NB4 (cell line): Measurements from ENCODE around the gene CAMK2D.

Source experiments
- DNase-seq: peaks from one replicate; pipeline ENCODE4 v3.0.0; 2010; ENCODE audit warnings: low read depth
- H3K4me3 ChIP-seq: one replicate; pipeline ENCODE4 v1.5.1; 2011; ENCODE audit warnings: mild to moderate bottlenecking, low read depth, low read length, moderate library complexity
- MAX ChIP-seq: IDR thresholded peaks from 2 replicates; pipeline ENCODE4 v1.6.1; 2011; ENCODE audit warnings: low read depth, low read length
- MYC ChIP-seq: IDR thresholded peaks from 2 replicates; pipeline ENCODE4 v1.6.1; 2011; ENCODE audit warnings: low read depth, low read length
- POLR2A ChIP-seq: IDR thresholded peaks from 2 replicates; pipeline ENCODE4 v1.6.1; 2011; ENCODE audit warnings: mild to moderate bottlenecking; ENCODE audit not compliant: insufficient read length; ENCODE audit errors: extremely low read depth
- TF ChIP-seq, protein P1 (sequence below): IDR thresholded peaks from one replicate; pipeline ENCODE4 v1.5.1; 2012; ENCODE audit warnings: low read depth, low read length

CAMK2D gene

DNA sequence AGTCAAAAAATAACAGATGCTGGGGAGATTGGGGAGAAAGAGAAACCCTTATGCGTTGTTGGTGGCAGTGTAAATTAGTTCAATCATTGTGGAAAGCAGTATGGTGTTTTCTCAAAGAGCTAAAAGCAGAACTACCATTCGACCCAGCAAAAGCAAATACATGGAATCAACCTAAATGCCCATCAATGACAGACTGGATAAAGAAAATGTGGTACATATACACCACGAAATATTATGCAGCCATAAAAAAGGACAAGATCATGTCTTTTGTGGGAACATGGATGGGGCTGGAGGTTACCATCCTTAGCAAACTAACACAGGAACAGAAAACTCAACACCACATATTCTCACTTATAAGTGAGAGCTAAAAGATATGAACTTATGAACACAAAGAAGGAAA, 188.9 kb downstream of the CAMK2D start:
- no peak overlapping the region for H3K4me3 ChIP-seq
- TF ChIP-seq, protein P1, sequence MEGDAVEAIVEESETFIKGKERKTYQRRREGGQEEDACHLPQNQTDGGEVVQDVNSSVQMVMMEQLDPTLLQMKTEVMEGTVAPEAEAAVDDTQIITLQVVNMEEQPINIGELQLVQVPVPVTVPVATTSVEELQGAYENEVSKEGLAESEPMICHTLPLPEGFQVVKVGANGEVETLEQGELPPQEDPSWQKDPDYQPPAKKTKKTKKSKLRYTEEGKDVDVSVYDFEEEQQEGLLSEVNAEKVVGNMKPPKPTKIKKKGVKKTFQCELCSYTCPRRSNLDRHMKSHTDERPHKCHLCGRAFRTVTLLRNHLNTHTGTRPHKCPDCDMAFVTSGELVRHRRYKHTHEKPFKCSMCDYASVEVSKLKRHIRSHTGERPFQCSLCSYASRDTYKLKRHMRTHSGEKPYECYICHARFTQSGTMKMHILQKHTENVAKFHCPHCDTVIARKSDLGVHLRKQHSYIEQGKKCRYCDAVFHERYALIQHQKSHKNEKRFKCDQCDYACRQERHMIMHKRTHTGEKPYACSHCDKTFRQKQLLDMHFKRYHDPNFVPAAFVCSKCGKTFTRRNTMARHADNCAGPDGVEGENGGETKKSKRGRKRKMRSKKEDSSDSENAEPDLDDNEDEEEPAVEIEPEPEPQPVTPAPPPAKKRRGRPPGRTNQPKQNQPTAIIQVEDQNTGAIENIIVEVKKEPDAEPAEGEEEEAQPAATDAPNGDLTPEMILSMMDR: no peak
- TF ChIP-seq MAX (no peak), MYC (no peak), POLR2A (no peak)

DNA sequence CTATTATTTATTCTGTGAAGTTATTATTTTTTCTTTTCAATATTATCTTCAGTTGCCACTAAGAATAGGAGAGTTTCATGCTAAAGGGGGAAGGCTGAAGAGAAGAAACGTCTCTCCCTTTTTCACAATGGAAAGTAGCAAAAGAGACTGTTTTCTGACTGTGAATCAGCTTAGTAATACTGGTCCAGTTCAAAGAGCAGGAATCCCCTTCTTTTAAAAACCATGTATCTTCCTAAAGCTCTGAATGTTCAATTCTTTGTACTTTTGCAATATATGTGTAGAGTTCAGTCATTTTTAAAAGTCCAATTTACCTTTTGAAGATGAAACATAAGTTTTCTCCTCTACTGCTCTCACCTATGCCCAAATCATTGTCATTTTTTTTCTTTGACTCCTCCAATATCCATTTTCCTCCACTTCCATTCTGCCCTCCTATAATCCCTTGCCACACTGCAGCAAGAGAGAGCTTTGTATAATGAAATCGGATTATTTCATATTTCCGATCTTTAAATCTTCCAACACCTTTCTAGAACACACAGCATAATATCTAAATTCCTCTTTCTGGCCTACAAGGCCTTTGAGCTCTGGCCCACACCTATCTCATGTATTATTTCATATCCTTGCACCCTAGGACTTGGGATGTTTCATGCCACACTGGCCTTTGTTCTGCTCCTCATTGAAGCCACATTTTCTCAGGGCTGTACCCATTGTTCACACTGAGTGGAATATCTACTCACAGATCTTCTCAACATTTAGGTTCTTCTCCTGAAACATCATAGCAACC, 195.3 kb downstream of the CAMK2D start:
- TF ChIP-seq MYC: no peak
- no peak for TF ChIP-seq MAX
- TF ChIP-seq, protein P1: no peak
- TF ChIP-seq POLR2A: no peak

More for the DNA sequence above, 188.9 kb downstream of the CAMK2D start:
- no peak for DNase-seq

DNA sequence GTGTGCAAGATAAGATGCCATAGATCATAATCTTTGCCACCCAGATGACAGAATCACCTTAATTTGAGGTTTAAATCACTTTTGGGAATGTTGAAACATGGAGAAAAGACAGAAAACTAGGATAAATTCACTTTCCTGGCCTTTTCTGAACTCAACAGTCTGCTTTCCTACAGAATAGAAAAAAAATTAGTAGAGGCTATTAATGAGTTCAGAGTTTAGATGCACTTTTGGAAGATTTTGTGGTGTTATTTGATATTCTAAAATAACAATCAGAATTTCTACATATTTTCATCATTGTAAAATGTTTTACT, 195.9 kb downstream of the CAMK2D start:
- no peak for DNase-seq
- H3K4me3 ChIP-seq: no peak overlapping the region
- TF ChIP-seq POLR2A (no peak), MAX (no peak), MYC (no peak)
- TF ChIP-seq, protein P1: no peak

More for the DNA sequence above, 195.3 kb downstream of the CAMK2D start:
- no peak overlapping the region for H3K4me3 ChIP-seq
- no peak for DNase-seq

DNA sequence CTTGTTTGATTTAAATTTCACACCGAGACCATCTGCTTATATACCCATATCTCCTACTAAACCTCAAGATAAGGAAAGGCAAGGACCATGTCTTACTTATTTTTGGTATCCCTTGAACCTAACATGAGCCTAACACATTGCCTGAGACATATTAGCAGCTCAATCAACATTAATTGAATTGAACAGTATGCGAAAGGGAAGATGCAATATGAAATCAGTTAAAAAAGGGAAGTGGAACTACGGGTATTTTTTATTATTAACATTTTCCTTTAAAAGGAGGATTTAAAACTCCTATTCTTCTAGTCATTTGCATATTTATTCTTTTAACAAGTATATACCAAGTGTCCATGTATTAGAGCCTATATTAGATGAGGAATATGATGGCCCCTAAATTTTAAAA, 197.0 kb downstream of the CAMK2D start:
- peak; percentile 7 for DNase-seq
- TF ChIP-seq POLR2A (no peak), MYC (no peak), MAX (no peak)
- TF ChIP-seq, protein P1: no peak
- no peak overlapping the region for H3K4me3 ChIP-seq

GRCh38 chr4:113563691-113564378, 197.7 kb downstream of the CAMK2D start:
- no peak overlapping the region for H3K4me3 ChIP-seq
- TF ChIP-seq POLR2A (no peak), MYC (no peak), MAX (no peak)
- TF ChIP-seq, protein P1: no peak

More at GRCh38 chr4:113563691-113564378, 197.7 kb downstream of the CAMK2D start:
- DNase-seq: no peak
